Omental fat pad (tissue), 4 donors: ENCODE measurements around the gene C1orf50. TPM values are rescaled to one million over a fixed set of nuclear protein-coding genes. Genes with fewer than 3 reads are reported as not detected.
"Not testable (repeated sequence)": the region's sequence is repeated elsewhere in the genome, so short reads cannot be mapped to it uniquely, and the experiment has no call there.

ENCODE experiments used
- ATAC-seq: fragments of 150-250 bp; one replicate; pipeline ENCODE4 v1.9.1; 2016; ENCODE audit warnings: mild to moderate bottlenecking, moderate library complexity; ENCODE audit not compliant: low FRiP score
- DNase-seq: peaks from one replicate; pipeline ENCODE4 v3.0.0-alpha.2; 2019; ENCODE audit warnings: low spot score
- total RNA-seq, 4 donors: library from RNA; depleted of rRNA; stranded (reverse); fragments of >200 nt; gene quantifications; one replicate each; pipeline ENCODE4 v1.1.0, GENCODE V29; 2016
- TF ChIP-seq, protein P1 (sequence below), 3 donors: fragments of 450-650 bp; IDR thresholded peaks; one replicate each; pipeline ENCODE4 v1.5.1; 2016 to 2017; ENCODE audit warnings: antibody characterized with exemption in 3 of 3, mild to moderate bottlenecking in 3 of 3, moderate library complexity in 2 of 3

Gene C1orf50
- total RNA-seq, 4 donors from 2014 or later = 2.4 to 4.3 (median 3.1) TPM

DNA sequence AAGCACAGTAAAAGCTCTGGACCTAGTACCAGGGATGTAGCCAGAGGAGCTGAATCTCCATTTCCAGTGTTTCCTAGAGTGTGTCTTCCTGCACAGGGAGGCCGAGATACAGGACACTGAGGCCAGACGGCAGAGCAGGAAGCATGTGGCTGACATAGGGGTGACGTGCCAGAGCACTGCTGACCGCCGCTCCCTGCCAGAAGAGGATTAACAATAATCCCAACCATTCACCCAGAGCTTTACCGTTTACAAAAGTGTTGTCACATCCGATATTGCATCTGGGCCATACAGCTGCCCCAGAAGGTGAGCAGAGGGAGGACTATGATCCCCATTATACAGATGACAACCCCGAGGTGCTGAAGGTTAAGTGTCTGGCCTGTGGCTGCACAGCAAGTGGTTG lies 21.2 kb upstream of the C1orf50 start:
- TF ChIP-seq, protein P1, sequence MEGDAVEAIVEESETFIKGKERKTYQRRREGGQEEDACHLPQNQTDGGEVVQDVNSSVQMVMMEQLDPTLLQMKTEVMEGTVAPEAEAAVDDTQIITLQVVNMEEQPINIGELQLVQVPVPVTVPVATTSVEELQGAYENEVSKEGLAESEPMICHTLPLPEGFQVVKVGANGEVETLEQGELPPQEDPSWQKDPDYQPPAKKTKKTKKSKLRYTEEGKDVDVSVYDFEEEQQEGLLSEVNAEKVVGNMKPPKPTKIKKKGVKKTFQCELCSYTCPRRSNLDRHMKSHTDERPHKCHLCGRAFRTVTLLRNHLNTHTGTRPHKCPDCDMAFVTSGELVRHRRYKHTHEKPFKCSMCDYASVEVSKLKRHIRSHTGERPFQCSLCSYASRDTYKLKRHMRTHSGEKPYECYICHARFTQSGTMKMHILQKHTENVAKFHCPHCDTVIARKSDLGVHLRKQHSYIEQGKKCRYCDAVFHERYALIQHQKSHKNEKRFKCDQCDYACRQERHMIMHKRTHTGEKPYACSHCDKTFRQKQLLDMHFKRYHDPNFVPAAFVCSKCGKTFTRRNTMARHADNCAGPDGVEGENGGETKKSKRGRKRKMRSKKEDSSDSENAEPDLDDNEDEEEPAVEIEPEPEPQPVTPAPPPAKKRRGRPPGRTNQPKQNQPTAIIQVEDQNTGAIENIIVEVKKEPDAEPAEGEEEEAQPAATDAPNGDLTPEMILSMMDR (IDR thresholded peaks at IDR 0.05) = no peak
- DNase-seq = no peak
- ATAC-seq = no peak

DNA sequence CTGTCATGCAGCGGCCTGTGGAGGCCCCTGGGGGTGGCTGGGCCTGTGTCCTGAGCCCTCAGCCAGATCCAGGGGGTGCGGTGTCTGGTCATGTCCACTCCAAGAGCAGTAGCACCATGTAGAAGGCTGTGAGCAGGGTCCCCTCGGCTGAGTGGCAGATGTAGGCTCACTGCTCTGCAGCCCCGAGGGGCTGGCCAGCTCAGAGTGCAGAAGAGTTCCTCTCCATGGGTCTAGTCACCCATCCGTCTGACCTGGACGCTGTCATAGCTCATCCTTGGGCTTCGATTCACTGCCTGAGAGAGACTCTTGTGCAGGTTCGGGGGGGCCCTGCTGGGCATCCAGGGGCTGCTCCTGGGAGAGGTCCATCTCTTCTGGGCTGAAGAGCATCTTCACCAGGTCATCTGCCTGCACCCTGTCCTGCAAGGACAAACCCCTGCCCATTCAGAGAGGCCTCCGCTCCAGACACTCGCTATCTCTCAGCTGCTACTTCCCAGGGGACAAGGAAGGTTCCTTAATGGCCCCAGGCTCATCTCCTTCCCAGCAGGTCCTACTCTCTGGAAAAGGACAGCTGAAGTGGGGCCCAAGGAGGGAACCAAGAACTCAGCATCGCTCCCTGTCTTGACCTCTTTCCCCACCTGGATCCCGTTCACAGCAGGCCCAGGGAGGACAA lies 20.5 kb upstream of the C1orf50 start:
- no peak for DNase-seq
- TF ChIP-seq, protein P1 (IDR thresholded peaks at IDR 0.05) = no peak
- ATAC-seq = no peak

DNA sequence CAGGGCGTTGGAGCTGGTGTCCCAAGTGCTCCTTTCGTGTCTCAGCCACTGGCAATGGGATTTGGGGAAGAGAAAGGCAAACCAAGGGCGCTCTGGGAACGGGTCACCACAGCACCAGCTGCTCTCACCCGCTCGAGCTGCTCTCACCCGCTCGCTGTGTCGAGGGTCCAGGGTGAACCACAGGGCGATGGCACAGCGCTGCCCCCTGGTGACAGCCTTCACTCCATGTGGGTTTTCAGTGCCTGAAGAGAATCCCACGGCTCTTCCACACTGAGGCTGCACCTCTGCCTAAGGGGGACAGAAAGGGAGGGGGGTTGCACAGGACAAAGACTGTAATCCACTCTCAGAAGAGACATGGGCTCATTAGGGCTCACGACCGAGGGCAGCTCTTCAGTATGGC lies 19.9 kb upstream of the C1orf50 start:
- ATAC-seq (no peak), DNase-seq (no peak)
- TF ChIP-seq, protein P1 (IDR thresholded peaks at IDR 0.05) = peak in 1 of 3 donors; percentile 12

DNA sequence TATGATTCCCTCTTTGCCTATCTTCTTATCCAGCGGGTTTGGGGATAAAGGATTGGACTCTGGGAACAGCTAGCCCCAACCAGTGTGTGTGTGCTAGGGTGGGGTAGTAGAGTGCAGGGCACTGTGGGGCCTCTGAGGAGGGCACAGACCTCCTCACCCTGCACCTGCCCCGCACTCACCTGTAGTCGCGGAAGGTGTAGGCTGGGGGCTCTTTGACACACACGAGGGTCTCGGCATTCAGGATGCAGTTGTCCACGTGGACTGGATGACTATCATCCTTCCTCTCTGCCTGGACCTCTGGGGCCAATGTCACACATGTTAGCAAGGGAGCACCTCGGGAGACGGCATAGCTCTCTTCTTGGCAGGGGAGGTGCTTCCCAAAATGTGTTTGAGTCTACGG lies 19.0 kb upstream of the C1orf50 start:
- TF ChIP-seq, protein P1 (IDR thresholded peaks at IDR 0.05) = no peak
- ATAC-seq (no peak), DNase-seq (no peak)

DNA sequence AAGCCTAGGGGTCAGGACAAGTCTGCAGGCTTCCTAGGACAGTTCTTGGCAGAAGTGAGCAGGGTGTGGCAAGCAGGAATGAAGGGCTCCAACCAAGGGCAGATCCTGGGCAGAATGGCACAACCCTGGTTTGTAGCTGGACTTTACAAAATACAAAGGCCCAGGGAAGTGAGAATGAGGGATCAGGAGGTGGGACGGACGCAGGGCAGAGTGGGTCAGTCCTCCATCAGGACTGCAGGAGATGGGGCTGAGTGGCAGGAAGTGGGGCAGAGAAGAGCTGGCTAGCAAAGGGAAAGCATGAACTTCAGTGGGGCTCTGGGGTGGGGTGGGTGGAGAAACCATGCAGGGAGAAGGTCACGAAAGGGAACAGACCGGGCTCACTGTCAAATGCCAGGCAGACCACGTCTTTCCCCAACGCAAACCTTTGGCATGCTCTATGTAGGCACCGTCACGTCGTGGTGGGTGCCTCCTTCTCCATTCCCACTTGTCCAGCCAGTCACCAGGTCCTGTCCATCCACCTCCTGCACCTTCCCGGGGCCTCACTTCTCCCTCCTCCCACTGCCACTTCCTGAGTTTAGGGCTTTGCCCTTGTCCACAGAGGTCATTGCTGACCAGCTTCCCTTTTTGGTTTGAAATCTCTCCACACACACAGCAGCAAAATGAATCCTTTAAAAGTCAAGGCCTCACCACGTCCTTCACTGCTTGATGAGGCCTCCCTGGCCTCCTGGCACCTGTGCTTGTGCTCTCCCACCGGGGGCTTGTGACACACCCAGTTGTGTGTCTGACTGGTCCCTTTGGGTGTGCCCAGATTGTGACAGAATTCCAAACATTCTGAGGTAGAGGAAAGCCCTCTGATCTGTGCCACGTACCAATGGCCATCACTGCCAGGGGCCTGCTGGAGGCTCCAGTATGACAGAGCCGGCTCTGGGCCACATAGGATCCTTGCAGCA lies 18.3 kb upstream of the C1orf50 start:
- ATAC-seq (no peak), DNase-seq (no peak)
- TF ChIP-seq, protein P1 (IDR thresholded peaks at IDR 0.05) = no peak

DNA sequence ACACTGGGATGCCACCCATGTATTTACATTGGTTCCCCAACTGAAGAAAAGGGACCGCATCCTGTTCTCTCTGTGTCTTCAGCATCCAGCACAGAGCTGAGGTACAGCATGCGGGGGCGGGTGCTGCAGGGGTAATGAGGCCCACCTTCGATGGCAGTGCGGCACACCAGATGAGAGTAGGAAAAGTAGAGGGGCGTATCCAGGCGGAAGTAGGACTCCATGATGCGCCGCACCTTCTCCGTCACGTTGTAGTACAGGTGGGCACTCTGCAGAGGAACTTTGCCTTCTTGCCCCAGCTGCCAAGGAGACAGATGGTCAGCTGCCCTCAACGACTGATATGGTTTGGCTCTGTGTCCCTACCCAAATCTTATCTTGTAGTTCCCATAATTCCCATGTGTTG lies 17.0 kb upstream of the C1orf50 start:
- ATAC-seq (no peak), DNase-seq (no peak)
- TF ChIP-seq, protein P1 (IDR thresholded peaks at IDR 0.05) = no peak

DNA sequence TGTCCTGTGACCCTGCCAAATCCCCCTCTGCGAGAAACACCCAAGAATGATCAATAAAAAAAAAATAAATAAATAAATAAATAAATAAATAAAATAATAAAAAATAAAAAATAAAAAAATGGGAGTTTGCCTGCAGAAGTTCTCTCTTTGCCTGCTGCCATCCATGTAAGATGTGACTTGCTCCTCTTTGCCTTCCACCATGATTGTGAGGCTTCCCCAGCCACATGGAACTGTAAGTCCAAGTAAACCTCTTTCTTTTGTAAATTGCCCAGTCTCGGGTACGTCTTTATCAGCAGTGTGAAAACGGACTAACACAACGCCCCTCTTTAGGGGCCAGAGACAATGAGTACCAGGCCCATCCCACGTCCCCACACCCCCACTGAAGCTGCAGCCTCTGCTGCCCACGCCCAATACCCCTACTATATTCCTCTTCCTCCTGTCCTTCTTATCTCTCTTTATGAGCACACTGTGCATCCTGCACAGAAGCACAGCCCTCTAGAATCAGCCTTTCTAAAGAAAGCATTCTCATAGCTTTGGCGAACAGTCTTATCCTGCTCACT lies 15.5 kb upstream of the C1orf50 start:
- DNase-seq, ATAC-seq: not testable (repeated sequence)
